HG03378 (cell line): Measurements from ENCODE around the gene ACACA.

Source experiments
- ATAC-seq: cut with Tn5 transposase; IDR thresholded peaks from one replicate; pipeline ENCODE4 v1.9.1; 2021; ENCODE audit warnings: mild to moderate bottlenecking, moderate library complexity; ENCODE audit not compliant: unreplicated experiment

The ACACA gene

GRCh38 chr17:37142294-37142896 is 264.2 kb downstream of the ACACA start:
- ATAC-seq, result no peak

- no peak for ATAC-seq
Observed at GRCh38 chr17:37138571-37139120, 268.0 kb downstream of the ACACA start.

GRCh38 chr17:37137906-37138514 is 268.6 kb downstream of the ACACA start:
- ATAC-seq, result no peak

- ATAC-seq, result no peak
Observed at GRCh38 chr17:37137070-37137610, 269.5 kb downstream of the ACACA start.

- ATAC-seq, result no peak
Observed at GRCh38 chr17:37135576-37135975, 271.1 kb downstream of the ACACA start.

GRCh38 chr17:37134050-37134449 is 272.6 kb downstream of the ACACA start:
- ATAC-seq, result no peak

- no peak for ATAC-seq
Observed at GRCh38 chr17:37133136-37133535, 273.5 kb downstream of the ACACA start.

GRCh38 chr17:37131669-37132611 is 274.7 kb downstream of the ACACA start:
- ATAC-seq, result no peak

- ATAC-seq, result no peak
Observed at GRCh38 chr17:37130984-37131446, 275.6 kb downstream of the ACACA start.

- no peak for ATAC-seq
Observed at GRCh38 chr17:37124821-37125173, 281.8 kb downstream of the ACACA start.

- ATAC-seq, result no peak
Observed at GRCh38 chr17:37123941-37124820, 282.5 kb downstream of the ACACA start.

GRCh38 chr17:37123386-37123785 is 283.2 kb downstream of the ACACA start:
- ATAC-seq, result no peak

GRCh38 chr17:37121616-37122015 is 285.0 kb downstream of the ACACA start:
- ATAC-seq, result no peak

GRCh38 chr17:37118366-37119137 is 288.1 kb downstream of the ACACA start:
- no peak for ATAC-seq

GRCh38 chr17:37117373-37118142 is 289.1 kb downstream of the ACACA start:
- ATAC-seq, result no peak

- ATAC-seq, result no peak
Observed at GRCh38 chr17:37116671-37117185, 289.9 kb downstream of the ACACA start.

- no peak for ATAC-seq
Observed at GRCh38 chr17:37111329-37111728, 295.3 kb downstream of the ACACA start.

- no peak for ATAC-seq
Observed at GRCh38 chr17:37110746-37111145, 295.9 kb downstream of the ACACA start.
